ENCODE measurements around the gene PFKFB3.
"Not testable (repeated sequence)": the region's sequence is repeated elsewhere in the genome, so short reads cannot be mapped to it uniquely, and the experiment has no call there.

PFKFB3 gene

GRCh38 chr10:6202684-6203330, at the start of gene PFKFB3:
PFKFB3 (plus strand) TSS chr10:6202932; CDS start chr10:6203261, 329 bp downstream.
- DNase-seq (ENCODE audit: low read depth) = peak; percentile 91

- no peak for DNase-seq (ENCODE audit: low read depth)
These were observed 48.9 kb upstream of the PFKFB3 start for GRCh38 chr10:6153845-6154244.

DNA sequence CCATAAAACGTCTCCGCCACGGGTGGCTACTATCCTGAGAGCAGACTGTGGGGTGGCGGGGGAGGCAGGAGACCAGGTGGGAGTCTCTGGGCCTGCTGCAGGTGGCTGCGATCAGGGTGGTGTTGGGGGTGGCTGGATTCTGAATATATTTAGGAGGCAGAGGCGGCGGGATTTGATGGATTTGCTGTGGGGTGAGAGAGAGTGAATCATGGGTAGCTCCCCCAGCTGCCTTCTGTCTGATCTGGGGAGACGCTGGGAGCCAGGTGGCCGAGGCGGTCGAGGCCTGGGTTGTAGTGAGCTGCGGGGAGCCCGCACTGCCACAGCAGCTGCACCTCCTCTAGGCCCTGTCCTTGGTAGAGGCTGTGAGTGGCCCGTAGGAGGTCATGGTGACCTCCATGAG, 48.2 kb upstream of the PFKFB3 start:
- no peak for DNase-seq (ENCODE audit: low read depth)

- no peak for DNase-seq (ENCODE audit: low read depth)
These were observed 44.5 kb upstream of the PFKFB3 start for GRCh38 chr10:6158276-6158675.

DNA sequence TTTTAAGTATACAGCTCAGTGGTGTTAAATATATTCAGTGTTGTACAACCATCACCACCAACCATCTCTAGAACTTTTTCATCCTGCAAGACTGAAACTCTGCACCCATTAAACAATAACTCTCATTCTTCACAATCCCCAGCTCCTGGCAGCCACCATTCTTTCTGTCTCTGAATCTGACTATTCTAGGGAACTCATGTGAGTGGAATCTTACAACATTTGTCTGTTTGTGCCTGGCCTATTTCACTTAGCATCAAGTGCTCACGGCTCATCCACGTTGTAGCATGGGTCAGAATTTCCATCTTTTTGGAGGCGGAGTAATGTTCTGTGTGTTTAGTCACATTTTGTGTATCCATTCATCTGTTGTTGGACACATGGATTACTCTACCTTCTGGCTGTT, 40.8 kb upstream of the PFKFB3 start:
- no peak for DNase-seq (ENCODE audit: low read depth)

DNA sequence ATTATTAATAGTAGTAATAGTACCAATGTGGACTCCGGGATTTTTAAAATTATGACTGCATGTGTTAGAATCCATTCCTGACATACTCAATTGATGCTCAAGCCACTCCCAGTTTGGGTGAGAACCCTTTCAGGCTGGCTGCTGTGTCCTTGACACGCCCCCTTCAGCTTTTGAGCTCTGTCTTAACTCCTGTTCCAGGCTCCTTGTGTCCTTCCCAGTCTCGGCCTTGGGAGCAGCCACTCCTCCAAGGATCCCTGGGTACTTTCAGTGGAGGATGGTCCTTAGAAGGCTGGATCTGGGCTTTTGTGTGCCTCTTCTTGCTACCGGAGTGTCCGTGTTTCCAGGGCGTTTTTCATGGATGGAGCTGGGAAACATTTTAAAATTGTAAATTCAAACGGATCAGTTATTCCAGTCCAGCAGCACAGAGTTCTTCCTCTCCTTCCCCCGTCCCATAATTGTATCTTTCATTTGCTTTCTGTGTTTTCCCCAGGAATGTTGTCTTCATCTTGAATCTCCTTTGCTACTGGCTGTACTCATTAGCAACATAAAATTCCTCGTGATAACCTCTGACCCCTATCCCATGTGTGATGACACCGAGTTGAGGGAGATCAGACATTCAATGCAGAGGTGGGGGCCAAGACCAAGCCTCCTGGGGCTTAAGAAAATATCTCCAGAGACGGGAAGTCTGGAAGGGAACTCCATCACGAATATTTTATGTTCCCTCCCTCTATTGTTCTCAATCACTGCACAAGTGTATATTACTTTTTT, 40.0 kb upstream of the PFKFB3 start:
- no peak for DNase-seq (ENCODE audit: low read depth)

- peak; percentile 89 for DNase-seq (ENCODE audit: low read depth)
These were observed 39.1 kb upstream of the PFKFB3 start for GRCh38 chr10:6163364-6164270.

DNA sequence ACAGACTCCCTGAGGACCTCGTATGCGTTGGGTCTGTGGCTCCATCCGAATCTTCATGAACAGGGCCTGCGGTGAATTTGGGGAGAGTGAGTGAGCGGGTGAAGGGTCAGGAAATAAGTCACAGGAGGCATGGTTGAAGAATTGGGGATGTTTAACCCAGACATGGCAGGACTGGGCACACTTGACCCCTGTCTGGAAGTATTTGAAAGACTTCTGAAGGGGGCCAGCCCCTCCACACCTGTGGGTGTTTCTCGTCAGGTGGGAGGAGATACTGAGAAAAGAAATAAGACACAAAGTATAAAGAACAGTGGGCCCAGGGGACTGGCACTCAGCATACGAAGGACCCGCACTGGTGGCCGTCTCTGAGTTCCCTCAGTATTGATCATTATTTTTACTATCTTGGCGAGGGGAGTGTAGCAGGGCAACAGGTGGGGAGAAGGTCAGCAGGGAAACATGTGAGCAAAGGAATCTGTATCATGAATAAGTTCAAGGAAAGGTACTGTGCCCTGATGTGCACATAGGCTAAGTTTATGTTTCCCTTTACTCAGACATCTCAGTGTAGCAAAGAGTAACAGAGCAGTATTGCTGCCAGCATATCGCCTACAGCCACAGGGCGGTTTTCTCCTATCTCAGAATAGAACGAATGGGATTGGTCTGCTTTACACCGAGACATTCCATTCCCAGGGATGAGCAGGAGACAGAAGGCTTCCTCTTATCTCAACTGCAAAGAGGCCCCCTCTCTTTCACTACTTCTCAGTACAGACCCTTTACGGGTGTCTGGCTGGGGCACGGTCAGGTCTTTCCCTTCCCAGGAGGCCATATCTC, 38.2 kb upstream of the PFKFB3 start:
- no peak for DNase-seq (ENCODE audit: low read depth)

DNA sequence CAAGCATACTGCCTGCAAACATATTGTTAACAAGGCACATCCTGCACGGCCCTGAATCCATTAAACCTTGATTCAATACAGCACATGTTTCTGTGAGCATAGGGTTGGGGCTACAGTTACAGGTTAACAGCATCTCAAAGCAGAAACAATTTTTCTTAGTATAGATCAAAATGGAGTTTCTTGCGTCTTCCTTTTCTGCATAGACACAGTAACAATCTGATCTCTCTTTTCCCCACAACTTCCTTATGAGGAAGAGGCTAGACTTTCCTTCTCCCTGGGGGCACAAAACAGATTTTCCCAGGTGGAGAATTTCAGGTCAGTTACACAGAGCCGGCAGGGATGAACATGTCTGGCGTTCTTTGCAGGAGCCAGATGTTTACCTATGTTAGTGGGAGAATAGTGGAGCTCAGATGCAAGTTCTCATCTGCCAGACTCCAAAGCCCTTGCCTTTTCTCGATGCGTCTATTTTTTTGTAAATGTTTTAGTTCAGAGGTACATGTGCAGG, 37.5 kb upstream of the PFKFB3 start:
- no peak for DNase-seq (ENCODE audit: low read depth)

- not testable (repeated sequence) for DNase-seq (ENCODE audit: low read depth)
These were observed 36.8 kb upstream of the PFKFB3 start for GRCh38 chr10:6165933-6166332.

GRCh38 chr10:6167456-6167855, 35.3 kb upstream of the PFKFB3 start:
- DNase-seq (ENCODE audit: low read depth) = no peak

- DNase-seq (ENCODE audit: low read depth) = no peak
These were observed 34.6 kb upstream of the PFKFB3 start for GRCh38 chr10:6168084-6168483.

DNA sequence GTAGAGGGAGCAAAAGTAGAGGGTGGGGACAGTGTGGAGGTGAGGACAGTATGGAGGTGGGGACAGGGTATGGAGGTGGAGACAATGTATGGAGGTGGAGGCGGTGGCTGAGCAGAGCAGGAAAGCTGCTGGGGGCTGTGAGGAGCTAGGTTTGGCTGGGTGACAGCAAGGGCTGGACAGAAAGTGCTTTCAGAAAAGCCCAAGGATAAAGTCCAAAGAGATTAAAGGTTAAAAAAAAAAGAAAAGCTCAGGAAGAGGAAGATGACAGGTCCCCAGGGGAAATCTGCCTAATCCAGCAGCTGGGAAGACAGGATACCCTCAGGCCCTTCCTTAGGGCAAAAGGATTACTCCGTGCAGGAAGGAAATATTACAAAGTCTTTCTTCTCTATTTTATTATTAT, 32.1 kb upstream of the PFKFB3 start:
- DNase-seq (ENCODE audit: low read depth) = no peak

- DNase-seq (ENCODE audit: low read depth) = no peak
These were observed 30.6 kb upstream of the PFKFB3 start for GRCh38 chr10:6171881-6172695.

- DNase-seq (ENCODE audit: low read depth) = peak; percentile 52
These were observed 29.5 kb upstream of the PFKFB3 start for GRCh38 chr10:6173203-6173602.

DNA sequence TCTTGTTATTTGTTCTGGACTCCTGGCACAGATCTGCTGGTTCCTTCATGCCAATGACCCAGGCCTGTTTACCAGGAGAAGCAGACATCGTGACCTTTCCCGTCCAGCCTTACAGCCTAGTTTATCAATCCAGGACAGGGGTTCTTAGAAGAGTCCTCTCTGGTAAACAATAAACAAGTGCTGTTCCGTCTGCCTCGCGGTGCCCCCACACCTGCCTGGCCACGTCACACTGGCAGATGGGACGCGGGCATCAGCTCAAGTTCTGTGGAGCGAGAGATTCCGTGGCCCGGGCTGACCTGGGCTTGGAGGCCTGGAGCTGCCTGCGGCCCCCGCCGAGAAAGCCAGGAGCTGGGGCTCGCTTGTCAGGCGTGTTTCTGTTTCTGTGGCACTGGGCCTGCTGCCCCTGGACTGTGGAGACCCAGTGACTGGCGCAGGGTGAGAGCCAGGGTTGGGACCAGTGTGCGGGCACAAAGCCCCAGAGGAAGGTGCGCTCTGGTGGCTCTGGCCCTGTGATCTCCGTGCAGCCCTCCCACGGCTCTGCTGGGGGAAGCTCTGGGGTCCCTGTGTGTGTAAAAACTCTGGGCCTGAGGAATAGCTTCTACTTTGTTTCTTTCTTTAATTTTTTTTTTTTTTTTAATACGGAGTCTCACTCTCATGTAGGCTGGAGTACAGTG, 28.4 kb upstream of the PFKFB3 start:
- DNase-seq (ENCODE audit: low read depth) = no peak

DNA sequence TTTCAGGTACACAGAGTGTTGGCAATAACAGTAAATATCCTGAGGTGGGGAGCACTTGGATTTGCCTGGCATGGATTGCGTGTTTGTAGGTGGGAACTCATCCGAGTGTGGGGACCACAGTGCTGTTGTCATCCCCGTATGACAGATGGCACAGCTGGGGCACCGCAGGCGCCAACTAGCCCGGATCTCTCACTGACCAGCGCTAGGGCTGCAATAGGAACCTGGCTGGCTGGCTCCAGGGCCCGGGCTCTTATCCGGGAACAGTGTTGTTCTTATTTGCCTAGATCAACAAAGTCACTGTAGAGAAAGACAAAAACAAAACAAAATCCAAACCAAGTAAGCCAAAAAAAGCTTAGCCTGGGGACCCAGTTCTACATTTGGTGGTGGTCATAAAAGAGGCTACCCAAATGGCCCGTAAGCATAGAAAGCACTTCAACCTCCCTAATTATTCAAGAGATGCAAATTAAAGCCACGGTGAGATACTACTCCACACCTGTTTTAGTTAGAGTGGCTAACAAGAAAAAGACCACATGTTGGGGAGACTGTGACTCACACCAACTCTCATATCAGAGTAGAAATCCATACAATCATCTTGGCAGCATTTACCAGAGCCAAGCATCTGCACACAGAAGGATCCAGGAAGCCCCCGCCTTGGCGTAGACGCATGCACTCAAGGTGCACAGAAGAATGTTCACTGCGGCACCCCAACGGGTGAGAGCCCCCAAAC, 27.2 kb upstream of the PFKFB3 start:
- no peak for DNase-seq (ENCODE audit: low read depth)

DNA sequence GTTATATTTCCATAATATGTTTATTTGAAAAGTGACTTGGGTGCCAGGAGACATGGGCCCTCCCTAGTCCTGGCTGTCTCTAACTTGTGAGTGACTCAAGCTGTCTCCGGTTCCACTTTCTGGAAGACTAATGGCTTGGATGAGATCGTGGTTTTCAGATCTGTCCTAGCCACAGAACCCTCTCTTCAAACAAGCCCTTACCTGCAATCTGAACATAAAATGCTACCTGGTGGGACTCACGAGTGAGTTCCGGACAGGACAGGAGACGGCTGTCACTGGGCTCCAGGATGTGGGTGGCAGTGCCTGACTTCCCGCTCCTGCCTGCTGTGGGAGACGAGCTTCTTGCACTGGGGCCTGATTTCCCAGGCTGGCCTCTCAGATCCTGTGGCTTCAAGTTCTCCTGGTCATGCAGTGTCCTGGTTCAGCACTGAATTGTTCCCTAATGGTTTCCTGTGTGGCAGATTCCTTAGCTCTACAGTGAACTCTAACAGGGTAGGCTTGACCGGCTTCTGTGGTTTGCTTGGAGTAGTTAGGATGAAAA, 26.0 kb upstream of the PFKFB3 start:
- no peak for DNase-seq (ENCODE audit: low read depth)

GRCh38 chr10:6177880-6178281, 24.9 kb upstream of the PFKFB3 start:
- no peak for DNase-seq (ENCODE audit: low read depth)

All from activated T-cell treated with anti-CD3 and anti-CD28 coated beads for 1 hour (primary cell).